ENCODE data around the gene SECISBP2L. TPM values are rescaled to one million over a fixed set of nuclear protein-coding genes. Genes with fewer than 3 reads are reported as not detected.

Gene SECISBP2L
- total RNA-seq, 4 donors from 2014 or later: 40.3 to 54.0 (median 44.0) TPM

DNA sequence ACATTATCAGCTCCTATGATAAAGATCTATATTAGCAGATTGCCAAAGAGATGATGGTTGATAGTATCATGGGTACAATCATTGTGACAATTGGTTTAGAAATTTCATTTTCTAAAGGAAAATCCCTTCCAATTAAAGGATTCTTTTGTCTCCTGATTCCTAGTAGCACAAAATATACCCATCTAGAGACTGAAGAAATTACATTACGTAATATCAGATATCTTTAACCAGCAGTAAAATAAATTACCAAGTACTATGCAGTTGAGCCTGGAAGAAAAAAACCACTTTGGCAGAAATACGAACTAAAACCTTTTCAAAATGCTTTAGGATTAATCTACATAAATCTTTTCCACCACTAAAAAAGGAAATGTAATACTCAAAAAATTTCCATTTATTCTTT, 46.9 kb downstream of the SECISBP2L start:
- Histone ChIP-seq H3K27me3 (no peaks in the 10 kb centered on the region), H3K36me3 (peaks cover 23 to 72% (median 60%) of the 10 kb centered on the region in 4 donors), H3K4me3 (no peak overlapping the region), H3K4me1 (no peaks in the 10 kb centered on the region), H3K27ac (replicated peaks in 1 of 4) (no peak overlapping the region), H3K9me3 (no peaks in the 10 kb centered on the region)
- TF ChIP-seq, protein P1, sequence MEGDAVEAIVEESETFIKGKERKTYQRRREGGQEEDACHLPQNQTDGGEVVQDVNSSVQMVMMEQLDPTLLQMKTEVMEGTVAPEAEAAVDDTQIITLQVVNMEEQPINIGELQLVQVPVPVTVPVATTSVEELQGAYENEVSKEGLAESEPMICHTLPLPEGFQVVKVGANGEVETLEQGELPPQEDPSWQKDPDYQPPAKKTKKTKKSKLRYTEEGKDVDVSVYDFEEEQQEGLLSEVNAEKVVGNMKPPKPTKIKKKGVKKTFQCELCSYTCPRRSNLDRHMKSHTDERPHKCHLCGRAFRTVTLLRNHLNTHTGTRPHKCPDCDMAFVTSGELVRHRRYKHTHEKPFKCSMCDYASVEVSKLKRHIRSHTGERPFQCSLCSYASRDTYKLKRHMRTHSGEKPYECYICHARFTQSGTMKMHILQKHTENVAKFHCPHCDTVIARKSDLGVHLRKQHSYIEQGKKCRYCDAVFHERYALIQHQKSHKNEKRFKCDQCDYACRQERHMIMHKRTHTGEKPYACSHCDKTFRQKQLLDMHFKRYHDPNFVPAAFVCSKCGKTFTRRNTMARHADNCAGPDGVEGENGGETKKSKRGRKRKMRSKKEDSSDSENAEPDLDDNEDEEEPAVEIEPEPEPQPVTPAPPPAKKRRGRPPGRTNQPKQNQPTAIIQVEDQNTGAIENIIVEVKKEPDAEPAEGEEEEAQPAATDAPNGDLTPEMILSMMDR (IDR thresholded peaks at IDR 0.05): no peak
- TF ChIP-seq POLR2A (IDR thresholded peaks at IDR 0.05; ENCODE audit: low read depth) (no peak), POLR2AphosphoS5 (IDR thresholded peaks at IDR 0.05) (no peak), EP300 (IDR thresholded peaks at IDR 0.05) (no peak)
- intact Hi-C loops (cut with DNase I): no loop called here
- no peak for DNase-seq (ENCODE audit: extremely low spot score)
- WGBS: 88% methylated on average over 2 of the region's 2 CpGs

DNA sequence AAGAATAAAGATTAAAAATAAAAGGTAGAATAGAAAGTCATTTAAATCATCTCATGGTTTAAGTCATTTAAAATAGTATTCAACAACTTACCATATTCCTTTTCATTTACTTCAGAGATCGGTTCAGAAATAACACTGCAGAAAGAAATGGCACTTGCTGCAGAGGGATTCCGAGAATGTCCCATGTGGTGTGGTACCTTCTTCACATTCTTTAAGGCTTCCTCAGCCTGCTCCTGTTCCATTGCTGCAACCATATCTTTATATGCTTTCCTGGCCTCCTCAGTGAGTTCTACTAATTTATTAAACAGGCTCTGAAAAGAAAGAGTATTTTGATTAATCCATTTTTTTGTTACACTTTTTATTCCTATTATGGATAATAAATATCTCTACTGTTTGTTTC, 50.0 kb downstream of the SECISBP2L start:
- H3K36me3 ChIP-seq: peaks cover 31 to 95% (median 78%) of the 10 kb centered on the region in 4 donors
- TF ChIP-seq POLR2A (IDR thresholded peaks at IDR 0.05; ENCODE audit: low read depth) (no peak), POLR2AphosphoS5 (IDR thresholded peaks at IDR 0.05) (no peak), EP300 (IDR thresholded peaks at IDR 0.05) (no peak)
- TF ChIP-seq, protein P1 (IDR thresholded peaks at IDR 0.05): no peak
- H3K27ac ChIP-seq (replicated peaks in 1 of 4): no peak overlapping the region
- no peaks in the 10 kb centered on the region for H3K9me3 ChIP-seq
- WGBS: 90% methylated on average over 2 of the region's 2 CpGs
- H3K27me3 ChIP-seq: no peaks in the 10 kb centered on the region
- DNase-seq (ENCODE audit: extremely low spot score): no peak
- H3K4me1 ChIP-seq: no peaks in the 10 kb centered on the region
- intact Hi-C loops (cut with DNase I): no loop called here
- H3K4me3 ChIP-seq: no peak overlapping the region

DNA sequence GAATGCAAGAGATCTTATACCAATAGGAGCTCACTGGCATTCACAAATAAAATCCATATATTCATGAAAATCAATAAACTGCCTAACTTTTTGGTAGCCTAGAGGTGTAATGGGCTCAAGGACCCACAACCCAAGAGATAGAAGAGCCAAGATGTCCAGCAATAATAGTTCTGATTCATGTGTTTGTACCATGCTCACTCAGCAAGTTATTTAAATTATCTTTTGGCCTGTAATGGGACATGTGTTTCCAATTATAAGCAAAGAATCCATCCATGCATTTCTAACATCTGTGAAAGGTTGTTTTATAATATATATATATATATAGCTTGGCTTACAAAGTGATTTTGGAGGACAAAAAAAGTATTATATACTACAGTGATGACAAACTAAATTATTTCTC, 52.9 kb downstream of the SECISBP2L start:
- H3K36me3 ChIP-seq: peaks cover 14 to 75% (median 60%) of the 10 kb centered on the region in 4 donors
- H3K4me1 ChIP-seq: no peaks in the 10 kb centered on the region
- no peaks in the 10 kb centered on the region for H3K9me3 ChIP-seq
- H3K27me3 ChIP-seq: no peaks in the 10 kb centered on the region
- DNase-seq (ENCODE audit: extremely low spot score): no peak
- intact Hi-C loops (cut with DNase I): no loop called here
- no peak overlapping the region for H3K27ac ChIP-seq (replicated peaks in 1 of 4)
- no peak for TF ChIP-seq EP300 (IDR thresholded peaks at IDR 0.05)
- TF ChIP-seq POLR2AphosphoS5 (IDR thresholded peaks at IDR 0.05): no peak
- no peak for TF ChIP-seq POLR2A (IDR thresholded peaks at IDR 0.05; ENCODE audit: low read depth)
- H3K4me3 ChIP-seq: no peak overlapping the region

DNA sequence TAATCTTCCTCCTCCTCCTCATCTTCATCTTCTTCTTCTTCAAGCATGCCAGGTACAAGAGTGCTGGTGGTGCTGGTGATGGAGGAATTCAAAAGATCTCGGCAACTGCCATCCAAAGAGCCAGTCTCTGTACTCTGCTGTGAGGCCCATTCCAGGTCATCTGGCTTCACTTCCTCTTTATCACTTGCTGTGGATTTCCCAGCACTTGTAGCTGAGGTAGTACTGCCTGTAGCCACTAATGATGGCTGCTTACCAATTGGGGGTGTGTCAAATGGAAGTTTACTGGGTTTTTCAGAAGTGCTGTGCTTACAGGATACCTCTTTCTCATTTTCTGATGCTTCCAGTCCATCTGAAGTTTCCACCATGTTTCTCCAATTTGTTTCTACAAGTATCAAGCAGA, 53.7 kb downstream of the SECISBP2L start:
- no peak for DNase-seq (ENCODE audit: extremely low spot score)
- no peaks in the 10 kb centered on the region for H3K9me3 ChIP-seq
- H3K4me3 ChIP-seq: no peak overlapping the region
- no peaks in the 10 kb centered on the region for H3K4me1 ChIP-seq
- intact Hi-C loops (cut with DNase I): no loop called here
- H3K27ac ChIP-seq (replicated peaks in 1 of 4): no peak overlapping the region
- 92% methylated on average over 1 of the region's 1 CpG for WGBS
- TF ChIP-seq EP300 (IDR thresholded peaks at IDR 0.05) (no peak), POLR2AphosphoS5 (IDR thresholded peaks at IDR 0.05) (no peak), POLR2A (IDR thresholded peaks at IDR 0.05; ENCODE audit: low read depth) (no peak)
- TF ChIP-seq, protein P1 (IDR thresholded peaks at IDR 0.05): no peak
- peaks cover 14 to 74% (median 56%) of the 10 kb centered on the region in 4 donors for H3K36me3 ChIP-seq
- H3K27me3 ChIP-seq: no peaks in the 10 kb centered on the region

DNA sequence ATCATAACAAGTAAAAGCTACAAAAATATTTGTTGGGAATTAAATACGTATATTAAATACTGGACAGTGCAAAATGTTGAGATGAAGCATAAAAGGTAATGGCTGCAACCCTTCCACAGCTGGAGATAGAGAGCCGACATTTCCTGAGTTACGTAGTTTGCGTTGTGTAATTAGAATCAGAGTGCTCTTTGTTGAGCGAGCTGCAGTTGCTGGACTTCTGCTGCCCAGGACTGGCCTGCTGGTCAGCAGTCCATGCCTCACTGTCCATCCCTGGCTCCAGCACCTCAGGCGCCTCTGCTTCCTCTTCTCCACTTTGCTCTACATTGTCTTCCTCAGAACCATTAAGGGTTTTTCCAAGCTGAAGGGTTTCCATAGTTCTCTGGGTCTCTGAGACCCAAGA, 54.1 kb downstream of the SECISBP2L start:
- H3K27ac ChIP-seq (replicated peaks in 1 of 4): no peak overlapping the region
- H3K4me3 ChIP-seq: no peak overlapping the region
- H3K9me3 ChIP-seq: no peaks in the 10 kb centered on the region
- 90% methylated on average over 6 of the region's 6 CpGs for WGBS
- intact Hi-C loops (cut with DNase I): no loop called here
- H3K4me1 ChIP-seq: no peaks in the 10 kb centered on the region
- TF ChIP-seq EP300 (IDR thresholded peaks at IDR 0.05): no peak
- no peak for TF ChIP-seq POLR2AphosphoS5 (IDR thresholded peaks at IDR 0.05)
- no peak for TF ChIP-seq POLR2A (IDR thresholded peaks at IDR 0.05; ENCODE audit: low read depth)
- TF ChIP-seq, protein P1 (IDR thresholded peaks at IDR 0.05): no peak
- no peak for DNase-seq (ENCODE audit: extremely low spot score)
- peaks cover 14 to 69% (median 52%) of the 10 kb centered on the region in 4 donors for H3K36me3 ChIP-seq
- no peaks in the 10 kb centered on the region for H3K27me3 ChIP-seq

All from esophagus muscularis mucosa (tissue), 4 donors.